ENCODE results near the gene PFN3.

DNA sequence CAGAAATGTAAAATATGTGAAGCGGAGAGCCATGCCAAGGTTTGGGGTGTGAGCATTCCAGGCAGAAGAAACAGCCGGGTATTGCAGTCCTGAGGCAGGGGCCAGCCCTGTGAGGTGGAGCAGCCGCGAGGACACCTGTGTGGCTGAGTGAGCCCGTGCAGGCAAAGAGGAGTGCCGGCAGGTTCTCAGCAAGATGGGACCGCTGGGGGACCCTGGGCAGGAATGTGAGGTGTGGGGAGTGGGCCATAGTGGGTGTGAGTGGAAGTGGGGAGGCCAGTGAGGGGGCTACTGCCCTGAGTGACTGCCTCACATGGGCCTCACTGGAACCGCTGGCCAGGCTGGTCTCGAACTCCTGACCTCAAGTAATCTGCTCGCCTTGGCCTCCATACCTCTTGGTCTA lies 38.0 kb upstream of the PFN3 start:
- TF ChIP-seq, protein P1, sequence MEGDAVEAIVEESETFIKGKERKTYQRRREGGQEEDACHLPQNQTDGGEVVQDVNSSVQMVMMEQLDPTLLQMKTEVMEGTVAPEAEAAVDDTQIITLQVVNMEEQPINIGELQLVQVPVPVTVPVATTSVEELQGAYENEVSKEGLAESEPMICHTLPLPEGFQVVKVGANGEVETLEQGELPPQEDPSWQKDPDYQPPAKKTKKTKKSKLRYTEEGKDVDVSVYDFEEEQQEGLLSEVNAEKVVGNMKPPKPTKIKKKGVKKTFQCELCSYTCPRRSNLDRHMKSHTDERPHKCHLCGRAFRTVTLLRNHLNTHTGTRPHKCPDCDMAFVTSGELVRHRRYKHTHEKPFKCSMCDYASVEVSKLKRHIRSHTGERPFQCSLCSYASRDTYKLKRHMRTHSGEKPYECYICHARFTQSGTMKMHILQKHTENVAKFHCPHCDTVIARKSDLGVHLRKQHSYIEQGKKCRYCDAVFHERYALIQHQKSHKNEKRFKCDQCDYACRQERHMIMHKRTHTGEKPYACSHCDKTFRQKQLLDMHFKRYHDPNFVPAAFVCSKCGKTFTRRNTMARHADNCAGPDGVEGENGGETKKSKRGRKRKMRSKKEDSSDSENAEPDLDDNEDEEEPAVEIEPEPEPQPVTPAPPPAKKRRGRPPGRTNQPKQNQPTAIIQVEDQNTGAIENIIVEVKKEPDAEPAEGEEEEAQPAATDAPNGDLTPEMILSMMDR (IDR thresholded peaks at IDR 0.05; ENCODE audit: insufficient read depth, low read depth, low read length), result no peak
- no peak for TF ChIP-seq EZH2 (IDR thresholded peaks at IDR 0.05; ENCODE audit: insufficient read depth, low read length)

Data from astrocyte (in vitro differentiated cells and primary cell).